Osteoblast (primary cell): ENCODE results near the gene PTOV1. TPM values are rescaled to one million over a fixed set of nuclear protein-coding genes. Genes with fewer than 3 reads are reported as not detected.

Experiments used
- DNase-seq: peaks from one replicate; pipeline ENCODE4 v3.0.0; 2011; ENCODE audit warnings: low spot score, mixed read lengths; ENCODE audit not compliant: insufficient read length; ENCODE audit errors: missing footprints
- H2AFZ ChIP-seq: 2 replicates; pipeline ENCODE4 v1.6.0; 2011; ENCODE audit warnings: mild to moderate bottlenecking, low read length
- H3K27ac ChIP-seq: 2 replicates; pipeline ENCODE4 v1.5.1; 2011; ENCODE audit warnings: mild to moderate bottlenecking, low read depth, low read length, moderate library complexity
- H3K27me3 ChIP-seq: 2 replicates; pipeline ENCODE4 v1.6.0; 2012; ENCODE audit warnings: mild to moderate bottlenecking, control low read depth, inconsistent platforms, low read length, moderate library complexity; ENCODE audit not compliant: insufficient read depth
- H3K36me3 ChIP-seq: 2 replicates; pipeline ENCODE4 v1.5.1; 2011; ENCODE audit warnings: mild to moderate bottlenecking, low read length, control low read depth, moderate library complexity; ENCODE audit not compliant: insufficient read depth
- H3K4me1 ChIP-seq: 2 replicates; pipeline ENCODE4 v1.5.1; 2011; ENCODE audit warnings: mild to moderate bottlenecking, low read length, control low read depth, moderate library complexity; ENCODE audit not compliant: insufficient read depth
- H3K4me2 ChIP-seq: 2 replicates; pipeline ENCODE4 v1.6.0; 2011; ENCODE audit warnings: mild to moderate bottlenecking, low read length; ENCODE audit not compliant: insufficient read depth
- H3K4me3 ChIP-seq: fragments of 200-600 bp; sonication (generic); 3 replicates; pipeline ENCODE4 v1.5.1; 2012; ENCODE audit warnings: mild to moderate bottlenecking, low read length, inconsistent platforms; ENCODE audit not compliant: insufficient read depth
- H3K79me2 ChIP-seq: 2 replicates; pipeline ENCODE4 v1.6.0; 2012; ENCODE audit warnings: mild to moderate bottlenecking, low read length, control low read depth, inconsistent platforms; ENCODE audit not compliant: insufficient read depth
- H3K9me3 ChIP-seq: 2 replicates; pipeline ENCODE4 v1.5.1; 2011; ENCODE audit warnings: low read depth, low read length, control low read depth
- H4K20me1 ChIP-seq: 2 replicates; pipeline ENCODE4 v1.6.0; 2012; ENCODE audit warnings: mild to moderate bottlenecking, low read length, control low read depth; ENCODE audit not compliant: insufficient read depth
- CTCF ChIP-seq: IDR thresholded peaks from 2 replicates; pipeline ENCODE4 v1.5.1; 2011; ENCODE audit warnings: mild to moderate bottlenecking, low read depth, low read length, moderate library complexity; ENCODE audit errors: extremely low read depth
- total RNA-seq: library from RNA; depleted of rRNA; stranded (reverse); fragments of >200 nt; gene quantifications from 2 replicates; pipeline ENCODE4 v1.2.3, GENCODE V29; 2012

PTOV1 gene
- total RNA-seq, 1 donor = 39.4 TPM

GRCh38 chr19:49835562-49835961 lies 15.4 kb upstream of the PTOV1 start:
- Histone ChIP-seq H3K79me2 (no peaks in the 10 kb centered on the region), H3K36me3 (peaks cover 58% of the 10 kb centered on the region)
- no peak for TF ChIP-seq CTCF

GRCh38 chr19:49836176-49837008 lies 14.6 kb upstream of the PTOV1 start:
- Histone ChIP-seq H3K4me3 (no peak overlapping the region), H2AFZ (no peak overlapping the region), H3K27me3 (no peaks in the 10 kb centered on the region), H3K9me3 (no peaks in the 10 kb centered on the region), H3K36me3 (peaks cover 60% of the 10 kb centered on the region), H3K4me1 (peaks cover 10% of the 10 kb centered on the region), H3K27ac (no peak overlapping the region), H4K20me1 (no peaks in the 10 kb centered on the region), H3K79me2 (no peaks in the 10 kb centered on the region), H3K4me2 (no peak overlapping the region)
- TF ChIP-seq CTCF = no peak
- DNase-seq = peak; percentile 76

More at GRCh38 chr19:49835562-49835961, 15.4 kb upstream of the PTOV1 start:
- Histone ChIP-seq H3K9me3 (no peaks in the 10 kb centered on the region), H3K4me3 (no peak overlapping the region), H2AFZ (no peak overlapping the region), H3K27me3 (no peaks in the 10 kb centered on the region), H4K20me1 (no peaks in the 10 kb centered on the region), H3K4me2 (no peak overlapping the region), H3K27ac (no peak overlapping the region), H3K4me1 (peaks cover 10% of the 10 kb centered on the region)
- peak; percentile 41 for DNase-seq

DNA sequence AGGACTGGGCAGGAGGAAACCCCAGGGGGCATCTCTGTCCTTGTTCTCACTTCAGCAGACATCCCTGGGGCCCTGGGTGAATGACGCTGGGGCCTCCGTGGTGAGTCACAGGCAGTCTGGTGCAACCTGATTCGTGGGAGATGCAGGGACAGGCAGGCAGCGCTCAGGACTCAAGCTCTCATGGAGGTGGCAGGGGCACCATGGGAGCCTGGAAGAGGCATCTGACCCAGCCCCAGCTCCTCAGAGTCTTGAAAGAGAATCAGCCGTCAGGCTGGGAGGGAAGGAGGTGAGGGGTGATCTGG lies 14.0 kb upstream of the PTOV1 start:
- no peaks in the 10 kb centered on the region for H4K20me1 ChIP-seq
- no peaks in the 10 kb centered on the region for H3K27me3 ChIP-seq
- no peak for TF ChIP-seq CTCF
- no peaks in the 10 kb centered on the region for H3K79me2 ChIP-seq
- peak; percentile 62 for DNase-seq
- peaks cover 9% of the 10 kb centered on the region for H3K4me1 ChIP-seq
- no peak overlapping the region for H2AFZ ChIP-seq
- H3K9me3 ChIP-seq = no peaks in the 10 kb centered on the region
- H3K4me2 ChIP-seq = no peak overlapping the region
- no peak overlapping the region for H3K27ac ChIP-seq
- H3K4me3 ChIP-seq = no peak overlapping the region
- H3K36me3 ChIP-seq = peaks cover 57% of the 10 kb centered on the region

GRCh38 chr19:49837425-49837824 lies 13.5 kb upstream of the PTOV1 start:
- Histone ChIP-seq H3K4me2 (no peak overlapping the region), H3K27me3 (no peaks in the 10 kb centered on the region), H3K36me3 (peaks cover 54% of the 10 kb centered on the region)

More at GRCh38 chr19:49837425-49837824, 13.5 kb upstream of the PTOV1 start:
- Histone ChIP-seq H4K20me1 (no peaks in the 10 kb centered on the region), H3K27ac (no peak overlapping the region), H2AFZ (no peak overlapping the region), H3K4me1 (peaks cover 5% of the 10 kb centered on the region), H3K4me3 (no peak overlapping the region), H3K9me3 (no peaks in the 10 kb centered on the region), H3K79me2 (no peaks in the 10 kb centered on the region)
- no peak for TF ChIP-seq CTCF
- no peak for DNase-seq
